NCI-H146 treated with DMSO at 0.1 percent for 48 hours (cell line): ENCODE results near the gene WDR45.
"Not testable (repeated sequence)": the region's sequence is repeated elsewhere in the genome, so short reads cannot be mapped to it uniquely, and the experiment has no call there.

ENCODE experiments used
- DNase-seq: peaks from one replicate; lab custom pipeline; 2025; ENCODE audit not compliant: unreplicated experiment; lab: John Stamatoyannopoulos, UW

WDR45 gene

GRCh38 chrX:49079489-49080428 is at the start of gene WDR45:
TSS of gene WDR45 (minus strand) at chrX:49079887. CDS start at chrX:49078095, 1,792 bp downstream.
- DNase-seq, result peak; percentile 26

GRCh38 chrX:49129427-49129826 is 49.7 kb upstream of the WDR45 start:
- no peak for DNase-seq

- not testable (repeated sequence) for DNase-seq
Observed at GRCh38 chrX:49127742-49128258, 48.1 kb upstream of the WDR45 start.

- DNase-seq, result no peak
Observed at GRCh38 chrX:49122499-49122898, 42.8 kb upstream of the WDR45 start.

GRCh38 chrX:49120091-49120490 is 40.4 kb upstream of the WDR45 start:
- no peak for DNase-seq

- no peak for DNase-seq
Observed at GRCh38 chrX:49117581-49117980, 37.9 kb upstream of the WDR45 start.

GRCh38 chrX:49116716-49117115 is 37.0 kb upstream of the WDR45 start:
- DNase-seq, result no peak

- DNase-seq, result no peak
Observed at GRCh38 chrX:49116076-49116475, 36.4 kb upstream of the WDR45 start.

GRCh38 chrX:49111791-49112190 is 32.1 kb upstream of the WDR45 start:
- no peak for DNase-seq

GRCh38 chrX:49110417-49110816 is 30.7 kb upstream of the WDR45 start:
- no peak for DNase-seq

- no peak for DNase-seq
Observed at GRCh38 chrX:49108641-49109040, 29.0 kb upstream of the WDR45 start.

- DNase-seq, result no peak
Observed at GRCh38 chrX:49106930-49107329, 27.2 kb upstream of the WDR45 start.

GRCh38 chrX:49106296-49106695 is 26.6 kb upstream of the WDR45 start:
- no peak for DNase-seq

GRCh38 chrX:49103637-49104036 is 23.9 kb upstream of the WDR45 start:
- no peak for DNase-seq

GRCh38 chrX:49102190-49102589 is 22.5 kb upstream of the WDR45 start:
- no peak for DNase-seq

GRCh38 chrX:49101629-49101984 is 21.9 kb upstream of the WDR45 start:
- DNase-seq, result no peak

GRCh38 chrX:49100704-49101628 is 21.3 kb upstream of the WDR45 start:
- peak; percentile 87 for DNase-seq

GRCh38 chrX:49096419-49096818 is 16.7 kb upstream of the WDR45 start:
- DNase-seq, result no peak

- DNase-seq, result no peak
Observed at GRCh38 chrX:49089553-49089952, 9.9 kb upstream of the WDR45 start.

GRCh38 chrX:49082271-49082871 is 2.7 kb upstream of the WDR45 start:
- no peak for DNase-seq

GRCh38 chrX:49077941-49078340 is 1.7 kb downstream of the WDR45 start:
- no peak for DNase-seq
